ENCODE results near the gene PHLDB1.

DNA sequence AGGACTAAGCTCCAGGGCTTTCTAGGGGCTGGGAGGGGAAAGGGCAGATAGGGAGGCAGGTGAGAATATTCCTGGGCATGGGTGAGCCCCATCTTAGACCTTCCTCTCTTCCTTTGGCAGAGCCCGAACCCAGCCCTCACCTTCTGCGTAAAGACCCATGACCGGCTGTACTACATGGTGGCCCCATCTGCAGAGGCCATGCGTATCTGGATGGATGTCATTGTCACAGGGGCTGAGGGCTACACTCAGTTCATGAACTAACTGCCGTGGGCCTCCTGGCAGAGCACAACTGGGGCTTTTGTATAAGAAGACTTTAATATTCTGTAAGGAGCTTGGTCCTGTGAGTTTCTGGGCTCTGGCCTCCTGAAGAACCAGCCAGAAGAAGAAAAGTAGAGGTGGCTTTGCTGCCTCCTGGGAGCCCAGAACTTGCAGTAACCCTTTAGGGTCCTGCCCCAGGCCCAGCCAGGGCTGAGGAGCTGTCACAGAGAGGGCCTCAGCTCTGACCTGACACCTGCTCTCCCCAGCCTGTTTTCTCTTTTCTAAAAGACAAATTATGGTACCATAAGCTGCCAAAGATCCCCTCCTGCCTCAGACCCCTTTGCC, 49.2 kb downstream of the PHLDB1 start:
- TF ChIP-seq POLR2A (IDR thresholded peaks at IDR 0.05) = no peak
- TF ChIP-seq, protein P1, sequence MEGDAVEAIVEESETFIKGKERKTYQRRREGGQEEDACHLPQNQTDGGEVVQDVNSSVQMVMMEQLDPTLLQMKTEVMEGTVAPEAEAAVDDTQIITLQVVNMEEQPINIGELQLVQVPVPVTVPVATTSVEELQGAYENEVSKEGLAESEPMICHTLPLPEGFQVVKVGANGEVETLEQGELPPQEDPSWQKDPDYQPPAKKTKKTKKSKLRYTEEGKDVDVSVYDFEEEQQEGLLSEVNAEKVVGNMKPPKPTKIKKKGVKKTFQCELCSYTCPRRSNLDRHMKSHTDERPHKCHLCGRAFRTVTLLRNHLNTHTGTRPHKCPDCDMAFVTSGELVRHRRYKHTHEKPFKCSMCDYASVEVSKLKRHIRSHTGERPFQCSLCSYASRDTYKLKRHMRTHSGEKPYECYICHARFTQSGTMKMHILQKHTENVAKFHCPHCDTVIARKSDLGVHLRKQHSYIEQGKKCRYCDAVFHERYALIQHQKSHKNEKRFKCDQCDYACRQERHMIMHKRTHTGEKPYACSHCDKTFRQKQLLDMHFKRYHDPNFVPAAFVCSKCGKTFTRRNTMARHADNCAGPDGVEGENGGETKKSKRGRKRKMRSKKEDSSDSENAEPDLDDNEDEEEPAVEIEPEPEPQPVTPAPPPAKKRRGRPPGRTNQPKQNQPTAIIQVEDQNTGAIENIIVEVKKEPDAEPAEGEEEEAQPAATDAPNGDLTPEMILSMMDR (IDR thresholded peaks at IDR 0.05) = no peak
